HEK293T (cell line): Measurements from ENCODE around the gene PHIP.

Experiments
- CTCF ChIA-PET: fragments of 350-600 bp; formaldehyde crosslinking; extraction: SDS; loops from one replicate; lab custom pipeline; 2021; ENCODE audit warnings: antibody characterized with exemption, inconsistent platforms; lab: Yijun Ruan, JAX
- POLR2A ChIA-PET: fragments of 350-600 bp; formaldehyde crosslinking; extraction: SDS; loops from one replicate; lab custom pipeline; 2020; ENCODE audit warnings: antibody characterized with exemption, inconsistent platforms; lab: Yijun Ruan, JAX
- DNase-seq: peaks from one replicate; pipeline ENCODE4 v3.0.0; 2012; ENCODE audit warnings: mixed read lengths; ENCODE audit errors: extremely low spot score
- ARNT ChIP-seq: fragments of 450-650 bp; IDR thresholded peaks from 2 replicates; pipeline ENCODE4 v1.6.1; 2017; ENCODE audit warnings: mild to moderate bottlenecking
- BHLHE40 ChIP-seq: fragments of 450-650 bp; IDR thresholded peaks from 2 replicates; pipeline ENCODE4 v1.6.1; 2016; ENCODE audit warnings: mild to moderate bottlenecking, moderate library complexity, borderline replicate concordance
- CTBP1 ChIP-seq: fragments of 450-650 bp; IDR thresholded peaks from 2 replicates; pipeline ENCODE4 v1.6.1; 2016; ENCODE audit warnings: borderline replicate concordance
- ELF4 ChIP-seq: fragments of 450-650 bp; IDR thresholded peaks from 2 replicates; pipeline ENCODE4 v1.6.1; 2017; ENCODE audit warnings: antibody characterized with exemption
- FOXA1 ChIP-seq: fragments of 450-650 bp; IDR thresholded peaks from 2 replicates; pipeline ENCODE4 v1.6.1; 2016; ENCODE audit warnings: mild to moderate bottlenecking
- FOXK2 ChIP-seq: fragments of 450-650 bp; IDR thresholded peaks from 2 replicates; pipeline ENCODE4 v1.6.1; 2016; ENCODE audit warnings: mild to moderate bottlenecking
- FOXM1 ChIP-seq: fragments of 450-650 bp; IDR thresholded peaks from 2 replicates; pipeline ENCODE4 v1.6.1; 2017; ENCODE audit warnings: mild to moderate bottlenecking, borderline replicate concordance
- HDGF ChIP-seq: fragments of 450-650 bp; IDR thresholded peaks from 2 replicates; pipeline ENCODE4 v1.6.1; 2017; ENCODE audit warnings: antibody characterized with exemption, borderline replicate concordance
- L3MBTL2 ChIP-seq: fragments of 450-650 bp; conservative IDR thresholded peaks from 2 replicates; pipeline ENCODE4 v1.6.1; 2016; ENCODE audit warnings: mild to moderate bottlenecking
- LEF1 ChIP-seq: fragments of 450-650 bp; IDR thresholded peaks from 2 replicates; pipeline ENCODE4 v1.6.1; 2017; ENCODE audit warnings: mild to moderate bottlenecking, borderline replicate concordance
- NFRKB ChIP-seq: fragments of 450-650 bp; IDR thresholded peaks from 2 replicates; pipeline ENCODE4 v1.6.1; 2016; ENCODE audit warnings: mild to moderate bottlenecking, moderate library complexity
- SP1 ChIP-seq: fragments of 450-650 bp; IDR thresholded peaks from 2 replicates; pipeline ENCODE4 v1.6.1; 2017
- SUZ12 ChIP-seq: fragments of 450-650 bp; IDR thresholded peaks from 2 replicates; pipeline ENCODE4 v1.6.1; 2016; ENCODE audit warnings: mild to moderate bottlenecking
- TARDBP ChIP-seq: fragments of 450-650 bp; IDR thresholded peaks from 2 replicates; pipeline ENCODE4 v1.6.1; 2016
- ZNF384 ChIP-seq: fragments of 450-650 bp; IDR thresholded peaks from 2 replicates; pipeline ENCODE4 v1.6.1; 2016
- TF ChIP-seq, protein P1 (sequence below): fragments of 450-650 bp; IDR thresholded peaks from 2 replicates; pipeline ENCODE4 v1.6.1; 2016

PHIP gene

DNA sequence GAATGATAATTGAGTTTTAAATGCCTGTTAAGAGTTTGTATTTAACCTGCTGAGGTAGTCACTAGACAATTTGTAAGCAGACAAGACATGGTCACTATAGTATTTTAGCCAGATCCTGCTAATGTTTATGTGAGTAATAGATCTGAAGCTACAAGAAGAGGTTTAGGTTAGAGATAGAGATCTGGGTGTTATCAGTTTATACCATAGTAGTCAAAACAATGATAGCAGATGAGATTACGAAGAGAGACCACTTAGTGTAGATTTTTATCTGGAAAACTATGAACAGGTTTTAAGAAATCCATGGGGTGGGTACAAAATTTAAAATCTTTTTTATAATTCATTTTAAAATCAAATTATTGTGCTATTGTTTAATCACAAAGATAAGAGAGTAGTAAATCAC, 47.5 kb downstream of the PHIP start:
- TF ChIP-seq SUZ12 (no peak), FOXA1 (no peak), ARNT (no peak), SP1 (no peak), HDGF (no peak), NFRKB (no peak), L3MBTL2 (no peak)
- CTCF ChIA-PET: no interaction called here
- POLR2A ChIA-PET: interaction anchor here (1.3 kb wide), 1 partner anchor 48 kb away, joined by 5 read pairs; the partner anchor contains the start of gene PHIP
- DNase-seq: no peak

- POLR2A ChIA-PET: no interaction called here
- no peak for TF ChIP-seq SP1
- no peak for TF ChIP-seq BHLHE40
- TF ChIP-seq CTBP1: no peak
- TF ChIP-seq L3MBTL2: no peak
- no peak for TF ChIP-seq ZNF384
- no peak for TF ChIP-seq LEF1
- TF ChIP-seq FOXK2: no peak
- TF ChIP-seq ELF4: no peak
- DNase-seq: no peak
- CTCF ChIA-PET: no interaction called here
These were observed 48.0 kb downstream of the PHIP start for GRCh38 chr6:79030023-79030422.

GRCh38 chr6:79028641-79029314, 49.3 kb downstream of the PHIP start:
- ChIA-PET POLR2A (no interaction called here), CTCF (no interaction called here)
- no peak for DNase-seq
- TF ChIP-seq SP1: no peak
- no peak for TF ChIP-seq TARDBP
- TF ChIP-seq ARNT: no peak
- TF ChIP-seq FOXK2: no peak
- TF ChIP-seq BHLHE40: no peak
- no peak for TF ChIP-seq HDGF
- TF ChIP-seq CTBP1: no peak
- no peak for TF ChIP-seq ELF4
- TF ChIP-seq, protein P1, sequence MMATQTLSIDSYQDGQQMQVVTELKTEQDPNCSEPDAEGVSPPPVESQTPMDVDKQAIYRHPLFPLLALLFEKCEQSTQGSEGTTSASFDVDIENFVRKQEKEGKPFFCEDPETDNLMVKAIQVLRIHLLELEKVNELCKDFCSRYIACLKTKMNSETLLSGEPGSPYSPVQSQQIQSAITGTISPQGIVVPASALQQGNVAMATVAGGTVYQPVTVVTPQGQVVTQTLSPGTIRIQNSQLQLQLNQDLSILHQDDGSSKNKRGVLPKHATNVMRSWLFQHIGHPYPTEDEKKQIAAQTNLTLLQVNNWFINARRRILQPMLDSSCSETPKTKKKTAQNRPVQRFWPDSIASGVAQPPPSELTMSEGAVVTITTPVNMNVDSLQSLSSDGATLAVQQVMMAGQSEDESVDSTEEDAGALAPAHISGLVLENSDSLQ: no peak
- TF ChIP-seq LEF1: no peak
- TF ChIP-seq FOXM1: no peak
- TF ChIP-seq FOXA1: no peak
- no peak for TF ChIP-seq L3MBTL2
- TF ChIP-seq ZNF384: no peak
- no peak for TF ChIP-seq SUZ12
- no peak for TF ChIP-seq NFRKB

- POLR2A ChIA-PET: no interaction called here
- CTCF ChIA-PET: no interaction called here
- DNase-seq: no peak
- TF ChIP-seq CTBP1 (no peak), NFRKB (no peak), FOXK2 (no peak), SP1 (no peak), ELF4 (no peak), L3MBTL2 (no peak), BHLHE40 (no peak)
These were observed 66.1 kb downstream of the PHIP start for GRCh38 chr6:79011940-79012339.

DNA sequence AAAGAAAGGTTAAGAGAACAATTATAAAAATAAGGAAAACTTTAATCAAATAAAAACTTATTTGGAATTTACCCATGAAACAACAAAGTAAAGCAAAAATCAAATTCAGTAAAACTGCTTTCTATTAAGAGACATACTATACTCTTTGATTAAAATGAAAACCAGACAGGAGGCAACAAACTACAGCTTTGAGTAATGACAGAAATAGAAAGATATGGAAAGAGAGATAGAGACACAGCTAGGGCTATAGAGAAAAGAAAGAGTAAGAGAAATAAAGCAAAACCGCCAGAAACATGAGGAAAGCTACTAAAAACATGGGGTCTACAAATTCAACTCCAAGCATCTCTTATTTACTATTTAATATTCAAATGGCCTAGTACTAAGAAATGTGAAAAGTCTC, 67.6 kb downstream of the PHIP start:
- ChIA-PET POLR2A (no interaction called here), CTCF (no interaction called here)
- no peak for DNase-seq
- TF ChIP-seq CTBP1: no peak
- no peak for TF ChIP-seq FOXK2
- no peak for TF ChIP-seq ARNT
- TF ChIP-seq SUZ12: no peak
- TF ChIP-seq TARDBP: no peak
- no peak for TF ChIP-seq L3MBTL2
- TF ChIP-seq, protein P1: no peak
- no peak for TF ChIP-seq HDGF
- no peak for TF ChIP-seq ELF4
- TF ChIP-seq LEF1: no peak
- no peak for TF ChIP-seq NFRKB
- TF ChIP-seq FOXA1: no peak
- no peak for TF ChIP-seq FOXM1
- no peak for TF ChIP-seq SP1
- TF ChIP-seq ZNF384: no peak
- TF ChIP-seq BHLHE40: no peak

- CTCF ChIA-PET: no interaction called here
- TF ChIP-seq L3MBTL2 (no peak), ZNF384 (no peak), HDGF (no peak), SUZ12 (no peak), LEF1 (no peak), SP1 (no peak), FOXM1 (no peak), BHLHE40 (no peak)
- POLR2A ChIA-PET: no interaction called here
- no peak for DNase-seq
These were observed 68.2 kb downstream of the PHIP start for GRCh38 chr6:79009819-79010218.
